ENCODE data around the gene PHLPP2. TPM values are rescaled to one million over a fixed set of nuclear protein-coding genes. Genes with fewer than 3 reads are reported as not detected.
A peak's percentile ranks its signal among the peaks of the same experiment; 100 is the strongest.

PHLPP2 gene
- polyA plus RNA-seq, 3 donors = 0.57 to 2.5 (median 1.4) TPM

GRCh38 chr16:71626858-71627213, 97.7 kb downstream of the PHLPP2 start:
- no CpG with 5 or more reads among the region's 13 CpGs for WGBS (ENCODE audit: insufficient coverage)

GRCh38 chr16:71626018-71626857, 98.3 kb downstream of the PHLPP2 start, which contains the start of gene MARVELD3:
Gene MARVELD3, plus strand, starts transcription at chr16:71626184. Its CDS starts 46 bp downstream, at chr16:71626230.
- no peaks in the 10 kb centered on the region for H3K4me1 Mint-ChIP-seq
- H3K36me3 Mint-ChIP-seq = no peaks in the 10 kb centered on the region
- intact Hi-C loops (cut with micrococcal nuclease) = no loop called here
- no peaks in the 10 kb centered on the region for H3K9me3 ChIP-seq (replicated peaks in 1 of 2; ENCODE audit: control insufficient read depth in 1 of 2, insufficient read depth in 1 of 2, low read length in 2 of 2)
- H3K4me2 ChIP-seq (replicated peaks; ENCODE audit: extremely low read depth, low read length, poor library complexity, severe bottlenecking) = peak within 1 kb of the TSS; percentile 15
- DNase-seq = no peak
- peak within 1 kb of the TSS; percentile 29 for H2AFZ ChIP-seq (ENCODE audit: insufficient read depth, low read depth, low read length, poor library complexity, severe bottlenecking)
- no peak within 1 kb of the TSS for H3K9ac ChIP-seq (ENCODE audit: insufficient read depth, low read length, poor library complexity, severe bottlenecking)
- H3K9me3 Mint-ChIP-seq = peaks cover 0 to 8% (median 2%) of the 10 kb centered on the region in 7 donors
- peaks cover 0 to 8% of the 10 kb centered on the region in 2 donors for H3K4me1 ChIP-seq (ENCODE audit: control insufficient read depth in 1 of 2, insufficient read depth in 2 of 2, low read length in 2 of 2)
- no peak within 1 kb of the TSS for H3K27ac ChIP-seq (ENCODE audit: low read depth in 1 of 2, low read length in 2 of 2)
- peaks cover 44 to 52% of the 10 kb centered on the region in 2 donors for H3K27me3 ChIP-seq (ENCODE audit: control insufficient read depth in 2 of 2, insufficient read depth in 2 of 2, low read length in 2 of 2)
- 1% methylated on average over 94 of the region's 98 CpGs for WGBS (ENCODE audit: insufficient coverage)
- H3K4me3 Mint-ChIP-seq = peak within 1 kb of the TSS in 1 of 2 donors; percentile 74
- H4K20me1 ChIP-seq (ENCODE audit: insufficient read depth, low read length) = no peaks in the 10 kb centered on the region
- no peak within 1 kb of the TSS for H3K27ac Mint-ChIP-seq
- H3K36me3 ChIP-seq (replicated peaks in 1 of 2; ENCODE audit: control insufficient read depth in 1 of 2, insufficient read depth in 2 of 2, low read length in 2 of 2) = no peaks in the 10 kb centered on the region
- TF ChIP-seq, protein P1, sequence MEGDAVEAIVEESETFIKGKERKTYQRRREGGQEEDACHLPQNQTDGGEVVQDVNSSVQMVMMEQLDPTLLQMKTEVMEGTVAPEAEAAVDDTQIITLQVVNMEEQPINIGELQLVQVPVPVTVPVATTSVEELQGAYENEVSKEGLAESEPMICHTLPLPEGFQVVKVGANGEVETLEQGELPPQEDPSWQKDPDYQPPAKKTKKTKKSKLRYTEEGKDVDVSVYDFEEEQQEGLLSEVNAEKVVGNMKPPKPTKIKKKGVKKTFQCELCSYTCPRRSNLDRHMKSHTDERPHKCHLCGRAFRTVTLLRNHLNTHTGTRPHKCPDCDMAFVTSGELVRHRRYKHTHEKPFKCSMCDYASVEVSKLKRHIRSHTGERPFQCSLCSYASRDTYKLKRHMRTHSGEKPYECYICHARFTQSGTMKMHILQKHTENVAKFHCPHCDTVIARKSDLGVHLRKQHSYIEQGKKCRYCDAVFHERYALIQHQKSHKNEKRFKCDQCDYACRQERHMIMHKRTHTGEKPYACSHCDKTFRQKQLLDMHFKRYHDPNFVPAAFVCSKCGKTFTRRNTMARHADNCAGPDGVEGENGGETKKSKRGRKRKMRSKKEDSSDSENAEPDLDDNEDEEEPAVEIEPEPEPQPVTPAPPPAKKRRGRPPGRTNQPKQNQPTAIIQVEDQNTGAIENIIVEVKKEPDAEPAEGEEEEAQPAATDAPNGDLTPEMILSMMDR (IDR thresholded peaks at IDR 0.05) = no peak
- H3K4me3 ChIP-seq (replicated peaks in 1 of 3; ENCODE audit: low read depth in 2 of 3, low read length in 3 of 3) = no peak within 1 kb of the TSS
- peaks cover 34 to 43% (median 43%) of the 10 kb centered on the region in 3 donors for H3K27me3 Mint-ChIP-seq (ENCODE audit: low read depth in 3 of 3)
- H3K79me2 ChIP-seq (ENCODE audit: insufficient read depth, low read length) = no peaks in the 10 kb centered on the region

More at GRCh38 chr16:71626858-71627213, 97.7 kb downstream of the PHLPP2 start:
- Histone ChIP-seq H3K36me3 (replicated peaks in 1 of 2; ENCODE audit: control insufficient read depth in 1 of 2, insufficient read depth in 2 of 2, low read length in 2 of 2) (no peaks in the 10 kb centered on the region), H3K4me3 (replicated peaks in 1 of 3; ENCODE audit: low read depth in 2 of 3, low read length in 3 of 3) (no peak overlapping the region), H3K27ac (ENCODE audit: low read depth in 1 of 2, low read length in 2 of 2) (no peak overlapping the region), H3K4me1 (ENCODE audit: control insufficient read depth in 1 of 2, insufficient read depth in 2 of 2, low read length in 2 of 2) (peaks cover 0 to 8% of the 10 kb centered on the region in 2 donors), H3K9me3 (replicated peaks in 1 of 2; ENCODE audit: control insufficient read depth in 1 of 2, insufficient read depth in 1 of 2, low read length in 2 of 2) (no peaks in the 10 kb centered on the region), H3K9ac (ENCODE audit: insufficient read depth, low read length, poor library complexity, severe bottlenecking) (no peak overlapping the region), H4K20me1 (ENCODE audit: insufficient read depth, low read length) (no peaks in the 10 kb centered on the region), H3K27me3 (ENCODE audit: control insufficient read depth in 2 of 2, insufficient read depth in 2 of 2, low read length in 2 of 2) (peaks cover 44 to 52% of the 10 kb centered on the region in 2 donors), H2AFZ (ENCODE audit: insufficient read depth, low read depth, low read length, poor library complexity, severe bottlenecking) (peak overlapping the region; percentile 29), H3K4me2 (replicated peaks; ENCODE audit: extremely low read depth, low read length, poor library complexity, severe bottlenecking) (no peak overlapping the region), H3K79me2 (ENCODE audit: insufficient read depth, low read length) (no peaks in the 10 kb centered on the region)
- Mint-ChIP-seq H3K4me3 (peak overlapping the region in 1 of 2 donors; percentile 74), H3K4me1 (no peaks in the 10 kb centered on the region), H3K27me3 (ENCODE audit: low read depth in 3 of 3) (peaks cover 37 to 49% (median 41%) of the 10 kb centered on the region in 3 donors), H3K36me3 (no peaks in the 10 kb centered on the region), H3K9me3 (peaks cover 0 to 4% (median 2%) of the 10 kb centered on the region in 7 donors), H3K27ac (no peak overlapping the region)
- intact Hi-C loops (cut with micrococcal nuclease) = no loop called here
- TF ChIP-seq, protein P1 (IDR thresholded peaks at IDR 0.05) = no peak
- DNase-seq = no peak
